NCI-H1092 (cell line): ENCODE measurements around the gene OR6K3.

Source experiments
- DNase-seq: peaks from one replicate; lab custom pipeline; 2025; lab: John Stamatoyannopoulos, UW

Gene OR6K3

GRCh38 chr1:158686111-158687009 is 34.2 kb downstream of the OR6K3 start, which contains the start of gene SPTA1:
Gene SPTA1, minus strand, starts transcription at chr1:158686715. Its CDS starts 198 bp downstream, at chr1:158686517.
- DNase-seq = no peak

GRCh38 chr1:158685085-158685484 is 35.4 kb downstream of the OR6K3 start:
- no peak for DNase-seq

GRCh38 chr1:158681606-158682005 is 38.9 kb downstream of the OR6K3 start:
- no peak for DNase-seq

GRCh38 chr1:158679289-158679688 is 41.2 kb downstream of the OR6K3 start:
- no peak for DNase-seq

GRCh38 chr1:158675563-158676323 is 44.8 kb downstream of the OR6K3 start:
- DNase-seq = no peak

GRCh38 chr1:158674302-158674701 is 46.2 kb downstream of the OR6K3 start:
- DNase-seq = no peak
